ENCODE results near the gene SALL1. TPM values are rescaled to one million over a fixed set of nuclear protein-coding genes. Genes with fewer than 3 reads are reported as not detected.

SALL1 gene
- total and polyA plus RNA-seq, 2 donors (not counting 3 experiments of a cell fraction or from before 2014, with no cell fraction given) = not detected

DNA sequence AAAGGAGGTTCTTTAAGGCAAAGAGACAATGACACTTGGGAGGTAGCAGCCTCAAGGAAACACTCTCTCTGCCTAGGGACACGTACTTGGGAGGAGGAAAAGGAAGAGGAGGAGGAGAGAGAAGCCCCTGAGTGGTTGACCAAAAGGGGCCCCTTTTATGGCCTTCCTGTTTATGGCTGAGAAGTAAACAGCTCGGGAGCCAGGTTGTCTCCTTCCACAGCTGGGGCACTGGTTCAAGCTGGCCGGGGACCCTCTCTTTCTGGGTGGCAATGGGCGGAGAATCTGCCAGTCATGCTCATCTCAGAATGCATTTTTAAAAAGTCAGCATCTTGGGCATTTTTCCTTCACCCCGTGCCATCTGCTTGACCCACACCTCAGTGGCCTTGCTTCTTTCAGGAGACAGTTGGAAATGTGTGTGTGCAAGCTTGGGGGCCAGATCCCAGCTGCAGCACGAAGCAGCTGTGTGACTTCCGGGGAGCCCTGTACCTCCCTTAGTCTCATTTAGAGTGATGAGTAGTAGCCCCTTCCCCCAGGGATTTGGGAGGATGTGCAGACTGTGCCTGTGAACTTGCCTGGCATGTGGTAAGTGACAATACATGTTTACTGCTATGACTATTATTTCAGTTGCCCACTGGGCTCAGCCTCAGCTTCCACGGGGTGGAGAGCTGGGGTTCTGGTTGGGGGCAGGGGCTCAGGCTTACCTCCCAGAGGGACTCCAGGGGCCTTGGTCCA is 33.8 kb upstream of the SALL1 start:
- TF ChIP-seq, protein P1, sequence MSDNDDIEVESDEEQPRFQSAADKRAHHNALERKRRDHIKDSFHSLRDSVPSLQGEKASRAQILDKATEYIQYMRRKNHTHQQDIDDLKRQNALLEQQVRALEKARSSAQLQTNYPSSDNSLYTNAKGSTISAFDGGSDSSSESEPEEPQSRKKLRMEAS (IDR thresholded peaks at IDR 0.05; ENCODE audit: insufficient read depth, insufficient read length) = no peak
- TF ChIP-seq JUN (IDR thresholded peaks at IDR 0.05; ENCODE audit: borderline replicate concordance, insufficient read depth, insufficient read length, low read depth) (no peak), EZH2 (IDR thresholded peaks at IDR 0.05; ENCODE audit: borderline replicate concordance, low read depth, low read length, severe bottlenecking) (no peak), GATA2 (IDR thresholded peaks at IDR 0.05; ENCODE audit: insufficient read depth, insufficient read length, low read depth, low read length) (no peak), POLR2A (IDR thresholded peaks at IDR 0.05; ENCODE audit: low read depth, low read length) (no peak), FOS (IDR thresholded peaks at IDR 0.05; ENCODE audit: borderline replicate concordance, insufficient read depth, low read length) (no peak), POLR2AphosphoS5 (IDR thresholded peaks at IDR 0.05; ENCODE audit: insufficient read depth, low read depth, low read length) (no peak), MYC (IDR thresholded peaks at IDR 0.05; ENCODE audit: low read depth, low read length) (no peak)
- TF ChIP-seq, protein P2, sequence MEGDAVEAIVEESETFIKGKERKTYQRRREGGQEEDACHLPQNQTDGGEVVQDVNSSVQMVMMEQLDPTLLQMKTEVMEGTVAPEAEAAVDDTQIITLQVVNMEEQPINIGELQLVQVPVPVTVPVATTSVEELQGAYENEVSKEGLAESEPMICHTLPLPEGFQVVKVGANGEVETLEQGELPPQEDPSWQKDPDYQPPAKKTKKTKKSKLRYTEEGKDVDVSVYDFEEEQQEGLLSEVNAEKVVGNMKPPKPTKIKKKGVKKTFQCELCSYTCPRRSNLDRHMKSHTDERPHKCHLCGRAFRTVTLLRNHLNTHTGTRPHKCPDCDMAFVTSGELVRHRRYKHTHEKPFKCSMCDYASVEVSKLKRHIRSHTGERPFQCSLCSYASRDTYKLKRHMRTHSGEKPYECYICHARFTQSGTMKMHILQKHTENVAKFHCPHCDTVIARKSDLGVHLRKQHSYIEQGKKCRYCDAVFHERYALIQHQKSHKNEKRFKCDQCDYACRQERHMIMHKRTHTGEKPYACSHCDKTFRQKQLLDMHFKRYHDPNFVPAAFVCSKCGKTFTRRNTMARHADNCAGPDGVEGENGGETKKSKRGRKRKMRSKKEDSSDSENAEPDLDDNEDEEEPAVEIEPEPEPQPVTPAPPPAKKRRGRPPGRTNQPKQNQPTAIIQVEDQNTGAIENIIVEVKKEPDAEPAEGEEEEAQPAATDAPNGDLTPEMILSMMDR (IDR thresholded peaks at IDR 0.05; ENCODE audit: extremely low read depth in 1 of 2, insufficient read depth in 1 of 2, low read depth in 1 of 2, low read length in 2 of 2) = no peak
- no peaks in the 10 kb centered on the region for H3K79me2 ChIP-seq (ENCODE audit: control insufficient read depth, insufficient read depth, low read length)
- dilution Hi-C loops (cut with MboI; ENCODE audit: extremely low pct_ligation_motif_present, low sequenced_read_pairs) = no loop called here

More for the DNA sequence above, 33.8 kb upstream of the SALL1 start:
- FAIRE-seq = no peak
- intact Hi-C loops (cut with micrococcal nuclease) = no loop called here
- Histone ChIP-seq H3K9ac (replicated peaks; ENCODE audit: extremely low read depth, insufficient read depth, low read length) (no peak overlapping the region), H3K4me1 (ENCODE audit: control insufficient read depth, extremely low read depth, insufficient read depth, low read length) (no peaks in the 10 kb centered on the region), H3K4me3 (replicated peaks in 1 of 3; ENCODE audit: insufficient read depth in 1 of 3, low read depth in 1 of 3, low read length in 3 of 3) (no peak overlapping the region), H3K9me1 (replicated peaks; ENCODE audit: control insufficient read depth, extremely low read depth, insufficient read depth, low read length) (no peaks in the 10 kb centered on the region), H3K27ac (ENCODE audit: insufficient read depth, low read depth, low read length) (no peak overlapping the region), H2AFZ (ENCODE audit: low read depth, low read length) (no peak overlapping the region), H3K4me2 (ENCODE audit: insufficient read depth, low read length) (no peak overlapping the region), H3K9me3 (replicated peaks; ENCODE audit: control insufficient read depth, insufficient read depth, low read length) (peaks cover 2% of the 10 kb centered on the region), H3K36me3 (ENCODE audit: control insufficient read depth in 2 of 2, extremely low read depth in 1 of 2, insufficient read depth in 2 of 2, low read length in 2 of 2) (no peaks in the 10 kb centered on the region), H3K27me3 (ENCODE audit: control insufficient read depth in 2 of 2, insufficient read depth in 2 of 2, low read length in 2 of 2) (no peaks in the 10 kb centered on the region), H4K20me1 (replicated peaks; ENCODE audit: control insufficient read depth, extremely low read depth, insufficient read depth, low read length) (no peaks in the 10 kb centered on the region)
- CTCF ChIA-PET = no interaction called here
- POLR2A ChIA-PET = no interaction called here
- no peak for DNase-seq (ENCODE audit: low read depth, low spot score)
- BruUV-seq (replicated peaks) = no TSS peak
